Stimulated activated CD8-positive, alpha-beta memory T cell treated with anti-CD3 and anti-CD28 coated beads, Interleukin-4, amount 100 ng/mL, for 48 hours (primary cell): ENCODE data around the gene PAX2.

Experiments
- DNase-seq: peaks from one replicate; pipeline ENCODE4 v3.0.0-alpha.2; 2020

PAX2 gene

DNA sequence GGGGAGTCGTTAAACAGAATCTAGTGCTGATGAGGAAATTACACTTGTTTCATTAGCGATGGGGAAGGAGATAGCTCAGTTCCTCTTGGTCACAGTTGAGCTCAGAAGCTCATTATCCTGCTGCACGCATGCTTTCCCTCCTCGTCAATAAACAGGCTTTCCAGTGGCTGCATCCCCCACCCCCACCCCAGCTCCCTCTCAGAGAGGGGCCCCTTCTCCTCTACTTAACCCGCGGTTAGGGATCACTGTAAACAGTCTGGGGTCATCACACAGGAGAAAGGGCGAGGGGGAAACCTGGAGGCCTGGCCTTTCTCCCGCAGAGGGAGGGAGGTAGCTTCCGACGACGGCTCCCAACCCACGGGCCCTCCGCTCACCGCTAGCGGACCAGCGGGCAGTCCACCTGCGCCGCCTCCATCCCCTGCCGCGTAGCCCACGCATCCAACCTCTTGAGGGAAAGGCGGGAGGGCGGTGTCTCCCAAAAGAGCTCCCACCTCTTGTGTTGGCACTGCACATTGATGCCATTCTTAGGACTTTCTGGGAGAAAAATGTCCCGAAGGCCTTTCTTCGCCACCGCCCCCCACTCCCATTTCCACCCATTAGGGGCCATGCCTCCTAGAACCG lies 80.8 kb downstream of the PAX2 start:
- no peak for DNase-seq

GRCh38 chr10:100826661-100826982 lies 81.2 kb downstream of the PAX2 start:
- no peak for DNase-seq

DNA sequence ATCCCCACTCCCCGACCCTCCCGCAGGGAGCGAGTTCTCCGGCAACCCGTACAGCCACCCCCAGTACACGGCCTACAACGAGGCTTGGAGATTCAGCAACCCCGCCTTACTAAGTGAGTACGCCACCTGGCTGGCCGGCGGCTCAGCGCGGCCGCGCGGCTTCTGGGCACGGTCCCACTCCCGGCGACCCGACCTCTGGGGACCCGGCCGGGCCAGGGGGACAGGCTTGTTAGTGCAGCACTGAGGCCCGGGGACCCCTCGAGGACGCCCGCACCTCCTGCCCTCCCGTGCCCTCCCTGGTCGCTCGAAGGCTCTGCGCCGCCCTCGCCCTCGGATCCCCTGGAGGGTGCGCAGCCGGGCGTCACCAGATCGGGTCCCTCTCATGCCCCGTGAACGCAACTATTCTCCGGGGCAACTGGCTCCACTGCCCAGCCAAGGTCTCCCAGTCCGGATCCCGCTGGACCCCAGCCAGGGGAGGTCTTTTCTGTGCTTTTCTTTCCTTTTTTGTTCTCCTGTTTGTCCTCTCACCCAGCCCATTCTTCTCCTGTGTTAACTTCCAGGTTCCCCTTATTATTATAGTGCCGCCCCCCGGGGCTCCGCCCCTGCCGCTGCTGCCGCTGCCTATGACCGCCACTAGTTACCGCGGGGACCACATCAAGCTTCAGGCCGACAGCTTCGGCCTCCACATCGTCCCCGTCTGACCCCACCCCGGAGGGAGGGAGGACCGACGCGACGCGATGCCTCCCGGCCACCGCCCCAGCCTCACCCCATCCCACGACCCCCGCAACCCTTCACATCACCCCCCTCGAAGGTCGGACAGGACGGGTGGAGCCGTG lies 81.8 kb downstream of the PAX2 start:
- peak; percentile 54 for DNase-seq

DNA sequence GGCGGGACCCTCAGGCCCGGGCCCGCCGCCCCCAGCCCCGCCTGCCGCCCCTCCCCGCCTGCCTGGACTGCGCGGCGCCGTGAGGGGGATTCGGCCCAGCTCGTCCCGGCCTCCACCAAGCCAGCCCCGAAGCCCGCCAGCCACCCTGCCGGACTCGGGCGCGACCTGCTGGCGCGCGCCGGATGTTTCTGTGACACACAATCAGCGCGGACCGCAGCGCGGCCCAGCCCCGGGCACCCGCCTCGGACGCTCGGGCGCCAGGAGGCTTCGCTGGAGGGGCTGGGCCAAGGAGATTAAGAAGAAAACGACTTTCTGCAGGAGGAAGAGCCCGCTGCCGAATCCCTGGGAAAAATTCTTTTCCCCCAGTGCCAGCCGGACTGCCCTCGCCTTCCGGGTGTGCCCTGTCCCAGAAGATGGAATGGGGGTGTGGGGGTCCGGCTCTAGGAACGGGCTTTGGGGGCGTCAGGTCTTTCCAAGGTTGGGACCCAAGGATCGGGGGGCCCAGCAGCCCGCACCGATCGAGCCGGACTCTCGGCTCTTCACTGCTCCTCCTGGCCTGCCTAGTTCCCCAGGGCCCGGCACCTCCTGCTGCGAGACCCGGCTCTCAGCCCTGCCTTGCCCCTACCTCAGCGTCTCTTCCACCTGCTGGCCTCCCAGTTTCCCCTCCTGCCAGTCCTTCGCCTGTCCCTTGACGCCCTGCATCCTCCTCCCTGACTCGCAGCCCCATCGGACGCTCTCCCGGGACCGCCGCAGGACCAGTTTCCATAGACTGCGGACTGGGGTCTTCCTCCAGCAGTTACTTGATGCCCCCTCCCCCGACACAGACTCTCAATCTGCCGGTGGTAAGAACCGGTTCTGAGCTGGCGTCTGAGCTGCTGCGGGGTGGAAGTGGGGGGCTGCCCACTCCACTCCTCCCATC lies 82.7 kb downstream of the PAX2 start:
- DNase-seq, result peak; percentile 58

GRCh38 chr10:100828738-100829096 lies 83.3 kb downstream of the PAX2 start:
- DNase-seq, result peak; percentile 56

- peak; percentile 33 for DNase-seq
Measured at GRCh38 chr10:100829097-100829870, 83.9 kb downstream of the PAX2 start.

DNA sequence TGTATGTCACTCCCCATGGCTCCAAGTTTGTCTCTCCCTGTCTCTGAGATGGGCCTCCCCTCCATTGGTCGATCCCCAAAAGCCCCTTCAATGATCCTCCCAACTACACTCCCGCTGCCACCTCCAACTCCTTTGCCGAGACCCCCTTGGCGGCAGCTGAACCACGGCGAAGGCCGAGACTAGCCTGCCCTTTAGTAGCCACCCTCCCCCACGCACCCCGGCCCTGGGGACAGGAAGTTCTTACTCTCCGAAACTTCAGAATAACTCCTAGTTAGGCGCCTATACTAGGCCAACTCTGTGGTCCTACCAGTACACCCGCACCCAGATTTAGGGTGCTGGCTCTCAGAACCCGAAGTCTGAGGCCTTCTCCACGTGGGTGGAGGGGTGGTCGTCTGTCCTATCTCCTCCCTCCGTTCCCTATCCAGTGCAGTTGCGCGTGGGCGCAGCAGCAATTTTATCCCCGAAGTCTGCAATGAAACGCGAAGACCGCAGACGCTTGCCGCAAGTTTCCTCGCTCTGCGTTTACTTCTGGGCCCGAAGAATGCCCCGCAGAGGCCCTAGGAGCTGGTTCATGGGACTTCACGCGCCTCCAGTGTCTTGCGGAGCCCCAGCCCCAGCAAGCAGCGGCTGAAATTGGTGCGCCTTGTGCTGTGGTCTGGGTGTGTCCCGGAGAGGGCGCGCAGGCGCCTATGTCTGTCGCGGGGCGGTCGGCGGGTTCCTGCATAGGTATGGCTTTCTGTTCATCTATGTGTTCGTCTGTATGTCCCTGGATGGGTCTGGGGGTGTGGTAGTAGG lies 84.7 kb downstream of the PAX2 start:
- peak; percentile 36 for DNase-seq

DNA sequence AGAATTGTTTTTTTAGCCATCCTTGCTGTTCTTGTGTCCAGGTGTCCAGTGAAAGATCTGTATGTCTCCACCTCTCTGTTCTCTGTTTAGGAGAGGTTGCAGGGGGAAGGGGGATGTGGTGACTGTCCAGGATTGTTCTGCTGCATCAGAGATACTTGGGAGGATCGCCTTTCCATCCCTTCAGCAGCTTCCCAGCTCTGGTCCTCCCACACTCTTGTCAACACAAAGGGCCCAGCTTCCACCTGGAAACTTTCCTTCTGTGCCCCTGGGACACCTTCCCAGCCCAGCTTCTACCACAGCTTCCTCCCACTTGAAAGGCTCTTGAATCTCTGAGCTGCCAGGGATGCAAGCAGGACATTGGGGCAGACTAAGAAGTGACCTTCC lies 85.3 kb downstream of the PAX2 start:
- no peak for DNase-seq

- DNase-seq, result no peak
Measured at GRCh38 chr10:100831742-100832141, 86.4 kb downstream of the PAX2 start.

- DNase-seq, result no peak
Measured at GRCh38 chr10:100835810-100836209, 90.4 kb downstream of the PAX2 start.

GRCh38 chr10:100836891-100837290 lies 91.5 kb downstream of the PAX2 start:
- no peak for DNase-seq

DNA sequence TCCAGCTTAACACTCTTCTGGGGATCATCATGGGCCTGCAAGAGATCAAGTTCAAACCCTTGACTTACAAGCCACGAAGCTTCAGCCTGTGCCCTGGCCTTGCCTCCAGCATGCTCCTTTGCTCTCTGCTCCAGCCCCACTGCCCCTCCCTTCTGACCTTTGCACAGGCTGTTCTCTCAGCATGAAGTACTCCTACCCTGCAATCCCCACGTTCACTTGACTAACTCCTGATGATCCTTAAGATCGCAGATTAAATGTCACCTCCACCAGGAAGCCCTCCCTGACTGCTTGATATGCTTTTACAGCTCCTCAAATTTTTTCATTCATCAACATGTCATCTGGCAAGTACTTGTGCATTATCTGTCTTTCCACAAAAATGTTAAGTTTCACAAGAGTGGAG lies 91.9 kb downstream of the PAX2 start:
- no peak for DNase-seq

DNA sequence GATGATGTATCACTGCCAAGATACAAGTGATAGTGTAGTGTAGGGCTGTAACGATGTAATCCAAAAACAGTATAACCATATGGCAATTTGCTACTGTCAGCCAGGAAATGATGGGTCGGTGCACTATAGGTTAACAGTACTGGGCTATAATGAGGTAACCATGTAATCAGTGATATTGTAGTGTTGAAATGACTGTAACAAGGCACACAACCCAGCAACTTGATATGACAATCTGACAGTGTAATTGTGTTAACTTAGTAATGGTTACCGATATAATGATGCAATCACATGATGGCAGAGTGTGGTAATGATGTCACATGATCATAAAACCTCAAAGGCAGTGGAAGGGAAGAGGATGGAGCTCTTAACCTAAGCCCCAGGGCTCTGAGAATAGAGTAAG lies 93.6 kb downstream of the PAX2 start:
- no peak for DNase-seq

GRCh38 chr10:100841528-100841927 lies 96.1 kb downstream of the PAX2 start:
- no peak for DNase-seq

DNA sequence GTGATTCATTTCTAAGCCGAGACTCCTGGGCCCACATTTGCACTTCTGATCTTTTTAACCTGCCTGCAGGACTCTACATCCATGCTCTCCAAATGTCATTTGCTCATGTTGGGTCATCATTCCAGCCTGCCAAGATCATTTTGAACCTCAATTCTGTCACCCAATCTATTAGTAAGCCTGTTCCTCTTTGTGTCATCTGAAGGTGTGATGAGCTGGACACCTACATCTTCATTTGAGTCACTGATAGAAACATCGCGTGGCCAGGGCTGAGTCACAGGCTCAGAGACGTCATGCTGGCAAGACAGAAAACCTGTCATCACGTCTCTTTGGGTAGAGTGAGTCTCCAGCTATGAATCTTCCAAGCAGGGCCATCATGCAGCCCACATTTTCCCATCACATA lies 102.1 kb downstream of the PAX2 start:
- DNase-seq, result peak; percentile 84

- no peak for DNase-seq
Measured at GRCh38 chr10:100848770-100849169, 103.4 kb downstream of the PAX2 start.

DNA sequence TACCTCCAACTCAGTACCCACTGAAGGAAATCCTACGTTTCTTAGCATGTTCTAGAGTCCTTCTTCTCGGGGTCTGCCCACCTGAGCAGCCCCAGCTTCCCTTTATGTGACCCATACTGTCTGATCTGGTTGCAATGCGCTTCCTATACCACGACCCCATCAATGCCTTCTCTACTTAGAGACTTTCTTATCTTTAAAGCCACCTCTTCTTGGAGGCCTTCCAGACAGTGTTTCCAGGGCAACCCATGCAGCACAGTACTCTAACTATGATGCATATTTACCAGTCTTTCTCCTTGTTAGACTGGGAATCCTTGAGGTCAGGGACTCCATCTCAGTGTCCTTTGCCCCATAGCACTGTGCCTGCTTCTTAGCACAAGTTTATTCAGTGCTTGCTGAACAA lies 112.9 kb downstream of the PAX2 start:
- no peak for DNase-seq

DNA sequence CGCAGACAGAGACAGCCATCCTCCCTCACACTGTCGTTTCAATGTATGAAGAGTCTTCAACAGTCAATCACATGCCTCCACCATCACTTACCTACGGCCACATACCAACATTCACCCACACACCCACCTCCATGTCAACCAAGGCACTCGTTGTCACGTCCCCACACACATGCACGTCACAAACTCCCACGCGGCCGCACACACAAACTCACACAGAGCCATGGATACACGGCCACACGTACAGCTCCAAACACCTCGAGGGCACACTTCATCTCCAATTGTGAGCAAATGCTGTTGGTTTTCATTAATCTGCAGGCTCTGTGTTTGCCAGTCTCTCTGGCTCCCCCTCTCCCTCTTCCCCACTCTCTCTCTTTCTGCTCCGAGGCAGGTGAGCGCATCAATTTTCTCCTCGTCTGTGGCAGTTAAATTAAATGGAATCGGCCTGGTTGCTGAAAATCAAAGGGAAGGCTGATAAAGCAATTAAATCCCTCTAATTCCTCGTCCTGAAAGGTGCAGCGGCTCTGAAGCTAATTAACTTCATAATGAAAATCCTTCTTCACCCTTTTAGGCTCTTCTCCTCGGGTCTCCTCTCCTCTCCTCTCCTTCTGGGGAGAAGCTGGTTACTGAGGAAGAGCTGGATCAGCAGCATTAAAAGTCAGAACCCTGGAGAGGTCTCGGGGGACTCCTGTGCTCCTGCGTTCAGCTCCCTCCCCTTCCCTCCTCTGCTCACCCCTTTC lies 113.5 kb downstream of the PAX2 start:
- DNase-seq, result no peak

GRCh38 chr10:100859484-100859763 lies 114.0 kb downstream of the PAX2 start:
- DNase-seq, result no peak

DNA sequence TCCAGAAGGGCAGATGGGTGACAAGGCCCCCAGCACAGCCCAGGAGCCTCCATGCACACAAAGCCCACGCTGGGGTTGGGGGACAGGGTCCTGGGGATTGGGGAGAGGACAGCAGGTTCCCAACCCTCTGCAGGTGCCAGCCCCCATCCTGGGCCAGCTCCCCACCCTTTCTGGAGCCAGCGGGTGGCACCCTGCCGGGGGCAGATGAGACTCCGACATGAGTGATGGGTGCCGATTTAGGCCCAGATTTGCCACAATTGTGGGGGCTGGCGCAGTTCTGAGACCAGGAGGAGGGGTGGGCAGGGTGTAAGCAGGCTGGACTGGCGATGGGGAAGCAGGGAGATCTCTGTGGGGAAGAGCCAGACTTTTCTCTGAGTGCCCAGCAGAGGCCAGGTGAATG lies 118.1 kb downstream of the PAX2 start:
- DNase-seq, result no peak

GRCh38 chr10:100864036-100864885 lies 118.9 kb downstream of the PAX2 start:
- no peak for DNase-seq
